Muscle of back (tissue), 11 donors: ENCODE data around the gene MUSTN1. TPM values are rescaled to one million over a fixed set of nuclear protein-coding genes. Genes with fewer than 3 reads are reported as not detected.

ENCODE experiments used
- DNase-seq, 3 donors: peaks; one replicate each; pipeline versions ENCODE4 v3.0.0 to v3.0.0-alpha.2; 2013
- polyA plus RNA-seq, 10 donors: library from polyadenylated mRNA; unstranded; fragments of 120-200 nt; gene quantifications; one replicate each; pipeline ENCODE4 v1.2.1, GENCODE V29; 2013; ENCODE audit not compliant: insufficient read length in 10 of 10

The MUSTN1 gene
- polyA plus RNA-seq, 10 donors = 86.2 to 170 (median 110) TPM

DNA sequence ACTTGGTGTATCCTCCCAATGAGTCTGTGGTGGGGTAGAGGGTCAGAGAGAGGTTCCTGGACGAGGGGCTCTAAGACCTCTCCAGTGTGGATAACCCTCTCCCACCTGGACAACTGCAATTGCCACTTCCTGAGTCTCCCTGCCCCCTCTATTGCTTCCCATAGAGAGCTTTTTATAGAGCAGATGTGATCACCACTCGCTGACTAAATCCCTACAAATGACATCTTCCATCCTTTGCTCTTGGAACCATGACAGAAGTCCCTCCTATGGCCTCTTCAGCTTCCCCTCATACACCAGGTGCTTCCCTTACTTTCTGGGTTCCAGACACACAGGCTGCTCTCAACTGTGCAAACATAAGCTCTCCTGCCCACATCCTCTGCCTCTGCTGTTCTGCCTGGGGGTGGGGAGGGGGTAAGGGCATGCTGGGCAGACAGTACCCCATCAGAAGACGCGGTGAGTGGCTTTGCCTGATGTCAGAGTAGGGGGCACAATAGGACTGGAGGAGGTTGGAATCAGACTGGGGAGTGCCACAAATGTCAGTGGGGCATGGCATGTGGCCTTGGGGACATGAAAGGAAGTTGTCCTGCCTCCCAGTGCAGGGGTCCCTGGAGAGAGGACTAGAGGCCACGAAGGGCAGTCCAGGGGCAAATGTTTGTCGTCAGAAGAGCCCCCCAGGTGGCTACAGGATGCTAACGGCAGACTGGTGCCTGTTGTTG is 25.0 kb downstream of the MUSTN1 start:
- DNase-seq = peak in 1 of 3 donors; percentile 11

DNA sequence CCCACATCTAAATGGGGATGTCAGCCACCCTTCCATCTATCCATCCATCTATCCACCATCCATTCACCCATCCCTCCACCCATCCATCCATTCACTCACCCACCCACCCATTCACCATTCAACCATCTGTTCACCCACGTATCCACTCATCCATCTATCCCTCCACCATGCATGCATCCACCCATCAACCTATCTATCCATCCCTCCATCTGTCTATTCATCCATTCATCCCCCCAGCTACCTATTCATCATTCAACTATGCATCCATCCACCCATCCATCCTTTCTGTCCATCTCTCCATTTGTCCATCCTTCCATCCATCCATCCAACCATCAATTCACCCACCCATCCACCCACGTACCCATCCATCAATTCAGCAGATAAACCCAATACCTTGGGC is 25.7 kb downstream of the MUSTN1 start:
- no peak for DNase-seq

DNA sequence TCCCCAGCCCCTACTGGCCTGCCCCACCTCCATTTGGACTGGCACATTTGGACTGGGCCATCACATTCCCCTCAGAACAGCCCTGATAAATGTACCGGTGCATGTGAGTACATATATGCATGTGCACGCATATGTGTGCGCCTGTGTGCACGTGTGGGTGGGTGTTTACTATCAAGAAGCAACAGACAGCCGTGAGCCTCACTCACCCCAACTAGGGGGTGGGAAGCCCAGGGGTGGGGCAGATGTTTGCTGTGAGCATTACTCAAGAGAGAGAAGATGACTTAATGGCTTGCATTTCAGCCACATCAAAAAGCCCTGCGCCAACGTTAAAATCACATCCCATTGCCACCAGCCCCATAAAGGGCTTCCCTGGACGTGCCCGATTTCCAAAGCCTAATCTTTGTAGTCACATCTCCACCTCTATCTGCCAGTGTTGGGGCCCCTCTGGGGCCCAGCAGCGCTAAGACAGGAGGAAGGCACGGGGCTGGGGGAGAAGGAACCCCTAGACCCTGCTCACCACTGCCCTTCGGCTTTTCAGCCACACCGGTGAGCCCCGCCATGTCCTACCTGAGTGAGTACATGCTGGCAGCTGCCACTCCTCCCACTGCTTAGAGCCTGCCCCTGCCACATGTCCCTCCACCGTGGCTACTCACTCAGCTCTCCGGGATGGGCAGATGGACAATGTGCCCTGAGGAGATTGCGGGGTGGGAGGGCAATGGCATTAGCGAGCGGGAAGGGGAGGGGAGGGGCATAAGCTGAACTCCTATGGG is 29.4 kb downstream of the MUSTN1 start:
- no peak for DNase-seq

DNA sequence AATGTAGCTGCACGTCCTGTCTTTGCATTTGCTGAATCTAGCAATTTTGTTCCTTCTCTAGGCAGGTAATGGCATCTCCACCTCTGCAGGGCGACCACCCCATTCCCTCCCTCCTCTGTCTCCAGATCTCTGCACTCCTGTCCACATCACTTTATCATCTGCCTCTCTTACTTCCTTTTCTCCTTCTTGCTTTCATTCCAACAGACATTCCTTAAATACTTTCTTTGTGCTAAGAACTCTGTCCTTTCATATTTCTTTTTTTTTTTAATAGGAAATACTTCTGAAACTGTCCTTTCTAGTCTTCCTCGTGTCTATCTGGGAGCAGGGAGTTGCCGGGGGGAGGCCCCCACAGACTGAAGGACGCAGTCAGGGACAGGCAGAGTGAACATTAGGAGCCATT is 33.0 kb downstream of the MUSTN1 start:
- no peak for DNase-seq

DNA sequence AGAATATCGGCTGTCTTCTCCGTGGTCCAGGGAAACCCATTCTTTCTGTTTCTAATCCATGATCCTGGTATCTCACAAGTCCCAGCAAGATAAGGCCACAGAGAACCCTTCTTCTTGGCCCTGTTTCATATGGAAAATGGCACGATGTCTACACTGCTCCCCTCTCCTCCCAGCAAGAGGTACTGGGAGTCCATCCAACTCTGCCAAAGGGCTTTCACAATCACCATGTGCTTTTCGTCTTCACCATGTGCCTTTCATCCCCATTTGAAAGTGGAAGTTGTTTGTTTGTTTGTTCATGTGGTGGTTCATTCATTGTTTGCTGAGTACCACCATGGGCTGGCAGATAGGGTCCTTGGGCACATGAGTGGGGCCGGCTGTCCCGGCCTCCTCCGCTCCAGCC is 34.7 kb downstream of the MUSTN1 start:
- DNase-seq = no peak

DNA sequence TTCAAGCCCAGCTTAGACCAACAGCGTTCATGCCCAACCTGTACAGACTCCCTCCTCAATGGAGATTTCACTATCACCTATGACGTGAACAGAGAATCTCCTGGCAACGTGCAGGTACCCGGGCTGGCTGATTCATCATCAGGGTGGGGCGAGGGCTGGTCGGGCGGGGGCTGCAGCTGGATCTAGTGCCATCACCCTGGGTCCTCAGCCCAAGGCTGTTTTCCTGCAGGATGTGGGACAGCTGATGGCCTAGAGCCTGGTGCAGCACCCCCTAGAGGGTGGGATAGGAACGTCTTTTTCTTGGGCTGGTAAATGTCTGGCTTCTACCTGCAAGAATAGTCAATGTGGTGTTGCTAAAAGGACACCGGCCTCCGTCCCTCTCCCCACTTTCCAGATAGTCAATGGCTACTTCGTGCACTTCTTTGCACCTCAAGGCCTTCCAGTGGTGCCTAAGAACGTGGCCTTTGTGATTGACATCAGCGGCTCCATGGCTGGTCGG is 35.8 kb downstream of the MUSTN1 start:
- DNase-seq = no peak

DNA sequence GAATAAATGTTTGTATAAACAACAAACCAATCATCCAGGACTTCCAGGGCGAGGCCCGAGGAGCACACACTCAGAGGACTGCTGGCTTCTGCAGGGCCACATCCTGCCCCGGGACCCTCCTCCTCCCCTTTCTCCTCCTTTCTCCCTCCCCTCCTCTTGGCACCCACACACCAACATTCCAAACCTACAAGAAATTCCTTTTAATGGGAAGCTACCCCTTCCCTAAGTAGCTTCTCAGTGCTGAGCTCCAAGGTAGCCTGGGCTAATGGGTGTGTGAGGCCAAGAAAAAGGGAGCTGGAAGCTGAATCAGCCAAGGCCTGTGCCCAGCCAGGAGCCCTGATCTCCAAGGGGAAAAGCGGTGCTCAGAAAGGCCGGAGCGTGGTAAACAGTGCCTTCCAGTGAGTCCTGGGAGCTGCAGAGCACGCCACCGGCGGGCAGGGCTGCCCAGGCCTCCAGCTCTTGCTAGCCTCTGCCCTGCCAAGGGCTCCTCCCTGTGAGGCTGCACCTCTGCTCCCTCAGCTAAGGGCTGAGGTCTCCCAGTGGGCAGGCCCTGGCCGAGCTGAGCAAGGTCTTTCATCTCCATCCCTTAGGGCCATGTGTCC is 36.3 kb downstream of the MUSTN1 start:
- DNase-seq = no peak

GRCh38 chr3:52796411-52796810 is 38.4 kb downstream of the MUSTN1 start:
- DNase-seq = no peak

GRCh38 chr3:52795298-52795900 is 39.4 kb downstream of the MUSTN1 start:
- DNase-seq = no peak

- DNase-seq = no peak
Observed at GRCh38 chr3:52794612-52795099, 40.2 kb downstream of the MUSTN1 start, which contains the start of gene ITIH3. Gene ITIH3, plus strand, starts transcription at chr3:52794796. Its CDS starts 8 bp downstream, at chr3:52794804.

GRCh38 chr3:52793702-52794611 is 40.9 kb downstream of the MUSTN1 start:
- peak in 1 of 3 donors; percentile 25 for DNase-seq

GRCh38 chr3:52792961-52793695 is 41.7 kb downstream of the MUSTN1 start:
- DNase-seq = peak in 1 of 3 donors; percentile 35

- DNase-seq = no peak
Observed at GRCh38 chr3:52792413-52792812, 42.4 kb downstream of the MUSTN1 start.

- DNase-seq = no peak
Observed at GRCh38 chr3:52791928-52792327, 42.9 kb downstream of the MUSTN1 start.

GRCh38 chr3:52791366-52791765 is 43.5 kb downstream of the MUSTN1 start:
- DNase-seq = no peak

- DNase-seq = no peak
Observed at GRCh38 chr3:52790741-52791140, 44.1 kb downstream of the MUSTN1 start.

DNA sequence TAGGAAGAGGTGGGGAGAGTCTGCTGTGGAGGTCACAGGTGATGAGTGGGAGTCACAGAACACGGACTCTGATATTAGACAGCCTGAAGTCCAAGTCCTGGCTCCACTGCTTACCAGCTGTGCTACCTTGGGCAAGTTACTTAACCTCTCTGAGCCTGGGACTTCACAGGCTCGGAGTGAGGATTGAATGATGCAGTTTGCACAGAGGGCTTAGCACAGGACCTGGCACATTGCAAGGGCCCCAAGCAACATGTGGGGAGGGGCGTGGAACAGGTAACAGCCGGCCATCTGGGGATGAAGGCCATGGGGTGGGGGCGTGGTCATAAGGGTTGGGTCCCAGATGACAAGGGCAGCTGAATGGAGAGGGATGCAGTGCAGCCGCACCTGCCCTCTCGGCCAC is 44.5 kb downstream of the MUSTN1 start:
- DNase-seq = no peak

GRCh38 chr3:52789746-52790040 is 45.1 kb downstream of the MUSTN1 start:
- no peak for DNase-seq

DNA sequence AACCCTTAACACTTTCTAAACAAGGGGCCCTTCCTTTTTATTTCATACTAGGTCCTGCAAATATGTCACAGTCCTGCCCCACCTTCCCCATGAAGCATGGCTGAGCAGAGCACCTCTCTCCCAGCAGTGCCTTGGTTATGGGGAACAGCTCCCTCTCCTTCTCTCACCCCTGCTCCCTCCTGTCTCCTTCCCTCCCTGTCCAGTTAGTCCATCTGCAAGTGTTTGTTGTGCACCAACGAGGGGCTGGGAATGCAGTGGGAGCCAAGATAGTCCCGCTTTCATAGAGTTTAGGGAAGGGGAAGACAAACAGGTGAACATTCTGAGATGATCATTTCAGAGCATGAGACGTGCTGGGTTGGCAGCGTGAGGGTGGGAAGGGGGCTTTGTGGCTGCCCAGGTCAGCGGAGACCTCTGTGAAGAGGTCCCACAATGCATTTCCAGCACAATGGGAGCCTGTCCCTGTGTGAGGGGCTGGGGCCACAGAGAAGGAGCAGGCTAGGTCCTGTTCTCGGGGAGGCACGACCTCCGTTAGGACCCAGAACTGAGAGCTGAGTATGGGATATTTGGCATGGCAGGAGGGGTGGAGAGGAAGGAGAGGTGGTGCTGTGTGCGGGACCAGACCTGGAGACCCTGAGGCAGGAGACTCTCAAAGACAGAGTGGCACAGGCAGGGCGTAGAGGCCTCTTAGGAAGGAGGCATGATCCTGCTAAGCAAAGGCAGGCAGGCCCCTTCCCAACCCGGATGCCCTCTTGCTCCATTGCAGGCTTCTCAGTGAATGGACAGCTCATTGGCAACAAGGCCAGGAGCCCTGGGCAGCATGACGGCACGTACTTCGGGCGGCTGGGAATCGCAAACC is 45.7 kb downstream of the MUSTN1 start:
- no peak for DNase-seq
